ENCODE measurements around the gene RAD51B.
A peak's percentile ranks its signal among the peaks of the same experiment; 100 is the strongest.

RAD51B gene

DNA sequence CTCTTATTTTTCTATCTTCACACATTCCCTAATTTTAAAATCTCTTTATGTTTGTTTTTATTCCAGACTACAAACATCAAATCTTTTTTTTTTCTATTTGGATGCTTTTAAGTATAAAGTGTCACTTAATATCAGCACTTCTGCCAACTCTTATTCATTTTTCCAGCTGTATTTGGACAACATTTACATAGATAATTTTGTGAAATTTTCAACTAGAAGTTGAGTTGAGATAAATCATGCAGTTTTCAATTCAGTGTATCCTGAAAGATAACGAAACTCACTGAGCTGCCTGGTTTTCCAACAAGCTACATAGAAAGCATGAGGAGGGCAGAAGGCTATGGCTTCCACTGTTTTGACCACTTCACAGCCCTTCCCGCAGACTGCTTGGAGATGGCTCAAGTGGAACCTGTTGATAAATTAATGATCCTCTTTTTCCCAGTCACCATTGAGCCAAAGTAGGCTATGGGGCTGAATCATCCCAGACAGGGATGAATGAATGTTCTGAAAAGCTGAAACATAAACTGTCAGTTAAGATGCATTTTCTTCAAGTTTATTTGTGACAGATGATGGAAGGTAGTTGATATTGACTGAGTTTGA lies 213.9 kb downstream of the RAD51B start:
- Histone ChIP-seq H3K4me3 (ENCODE audit: low read depth, low read length) (no peak overlapping the region), H3K36me3 (ENCODE audit: control insufficient read depth in 2 of 2, insufficient read depth in 1 of 2, low read length in 2 of 2) (no peaks in the 10 kb centered on the region), H3K9me3 (ENCODE audit: control insufficient read depth, insufficient read depth, low read depth, low read length) (no peaks in the 10 kb centered on the region), H3K4me1 (ENCODE audit: control insufficient read depth, insufficient read depth, low read length) (peaks cover 21% of the 10 kb centered on the region), H3K27ac (ENCODE audit: extremely low read depth, low read depth, low read length) (no peak overlapping the region)
- ChIA-PET CTCF (interaction anchor here (0.6 to 0.7 kb wide), 2 partner anchors 783 to 811 kb away, joined by 3 read pairs; no protein-coding TSS in a partner anchor), POLR2A (no interaction called here)
- TF ChIP-seq SCRT2 (tag by site-specific recombination; IDR thresholded peaks at IDR 0.05): peak; percentile 56
- TF ChIP-seq ZNF488 (tag by site-specific recombination; IDR thresholded peaks at IDR 0.05): no peak

- Histone ChIP-seq H3K36me3 (ENCODE audit: control insufficient read depth in 2 of 2, insufficient read depth in 1 of 2, low read length in 2 of 2) (no peaks in the 10 kb centered on the region), H3K4me3 (ENCODE audit: low read depth, low read length) (no peak overlapping the region), H3K27ac (ENCODE audit: extremely low read depth, low read depth, low read length) (no peak overlapping the region), H3K9me3 (ENCODE audit: control insufficient read depth, insufficient read depth, low read depth, low read length) (no peaks in the 10 kb centered on the region), H3K4me1 (ENCODE audit: control insufficient read depth, insufficient read depth, low read length) (peaks cover 23% of the 10 kb centered on the region)
- ChIA-PET CTCF (no interaction called here), POLR2A (no interaction called here)
- TF ChIP-seq ZNF449 (tag by site-specific recombination; IDR thresholded peaks at IDR 0.05): no peak
- TF ChIP-seq ZNF292 (tag by site-specific recombination; IDR thresholded peaks at IDR 0.05; ENCODE audit: borderline replicate concordance, low read depth): no peak
- TF ChIP-seq, protein P1, sequence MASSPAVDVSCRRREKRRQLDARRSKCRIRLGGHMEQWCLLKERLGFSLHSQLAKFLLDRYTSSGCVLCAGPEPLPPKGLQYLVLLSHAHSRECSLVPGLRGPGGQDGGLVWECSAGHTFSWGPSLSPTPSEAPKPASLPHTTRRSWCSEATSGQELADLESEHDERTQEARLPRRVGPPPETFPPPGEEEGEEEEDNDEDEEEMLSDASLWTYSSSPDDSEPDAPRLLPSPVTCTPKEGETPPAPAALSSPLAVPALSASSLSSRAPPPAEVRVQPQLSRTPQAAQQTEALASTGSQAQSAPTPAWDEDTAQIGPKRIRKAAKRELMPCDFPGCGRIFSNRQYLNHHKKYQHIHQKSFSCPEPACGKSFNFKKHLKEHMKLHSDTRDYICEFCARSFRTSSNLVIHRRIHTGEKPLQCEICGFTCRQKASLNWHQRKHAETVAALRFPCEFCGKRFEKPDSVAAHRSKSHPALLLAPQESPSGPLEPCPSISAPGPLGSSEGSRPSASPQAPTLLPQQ (tag by site-specific recombination; IDR thresholded peaks at IDR 0.05): no peak
- no peak for TF ChIP-seq TCF7L2 (IDR thresholded peaks at IDR 0.05; ENCODE audit: borderline replicate concordance, low read depth, low read length)
- TF ChIP-seq, protein P2, sequence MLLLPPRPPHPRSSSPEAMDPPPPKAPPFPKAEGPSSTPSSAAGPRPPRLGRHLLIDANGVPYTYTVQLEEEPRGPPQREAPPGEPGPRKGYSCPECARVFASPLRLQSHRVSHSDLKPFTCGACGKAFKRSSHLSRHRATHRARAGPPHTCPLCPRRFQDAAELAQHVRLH (tag by site-specific recombination; IDR thresholded peaks at IDR 0.05): no peak
- TF ChIP-seq ZNF530 (tag by site-specific recombination; IDR thresholded peaks at IDR 0.05; ENCODE audit: low read depth): no peak
- TF ChIP-seq ZBTB17 (tag by site-specific recombination; IDR thresholded peaks at IDR 0.05): no peak
- no peak for TF ChIP-seq SCRT1 (tag by site-specific recombination; IDR thresholded peaks at IDR 0.05; ENCODE audit: borderline replicate concordance)
- TF ChIP-seq ZFP3 (tag by site-specific recombination; IDR thresholded peaks at IDR 0.05; ENCODE audit: low read depth): no peak
These were observed 215.3 kb downstream of the RAD51B start for GRCh38 chr14:68034896-68035295.

GRCh38 chr14:68036202-68036601 lies 216.6 kb downstream of the RAD51B start:
- ChIA-PET POLR2A (no interaction called here), CTCF (interaction anchor here (0.7 kb wide), 1 partner anchor 12 kb away, joined by 4 read pairs; no protein-coding TSS in a partner anchor)
- TF ChIP-seq ZNF701 (tag by site-specific recombination; IDR thresholded peaks at IDR 0.05) (no peak), ZNF239 (tag by site-specific recombination; IDR thresholded peaks at IDR 0.05) (no peak), KLF9 (tag by site-specific recombination; IDR thresholded peaks at IDR 0.05; ENCODE audit: low read depth) (no peak), ZNF274 (IDR thresholded peaks at IDR 0.05; ENCODE audit: low read length) (no peak), ZNF274 (tag by site-specific recombination; IDR thresholded peaks at IDR 0.05; ENCODE audit: borderline replicate concordance) (no peak), MZF1 (tag by site-specific recombination; IDR thresholded peaks at IDR 0.05; ENCODE audit: borderline replicate concordance) (no peak), KLF10 (tag by site-specific recombination; IDR thresholded peaks at IDR 0.05) (no peak)
- Histone ChIP-seq H3K27ac (ENCODE audit: extremely low read depth, low read depth, low read length) (peak overlapping the region; percentile 17; the same call in 1 of the 2 replicates), H3K36me3 (ENCODE audit: control insufficient read depth in 2 of 2, insufficient read depth in 1 of 2, low read length in 2 of 2) (no peaks in the 10 kb centered on the region), H3K9me3 (ENCODE audit: control insufficient read depth, insufficient read depth, low read depth, low read length) (no peaks in the 10 kb centered on the region), H3K4me3 (ENCODE audit: low read depth, low read length) (no peak overlapping the region), H3K4me1 (ENCODE audit: control insufficient read depth, insufficient read depth, low read length) (peaks cover 23% of the 10 kb centered on the region)

Data from HEK293 (cell line).